ENCODE data around the gene SORBS2.

- TF ChIP-seq CTCF (conservative IDR thresholded peaks at IDR 0.05 in 1 of 2, IDR thresholded peaks at IDR 0.05 in 1 of 2; ENCODE audit: low read depth in 1 of 2, low read length in 2 of 2) (peak; percentile 14 to 47), EZH2 (IDR thresholded peaks at IDR 0.05; ENCODE audit: low read length, missing control alignments) (no peak)
Measured at GRCh38 chr4:185640811-185641675, 171.0 kb downstream of the SORBS2 start.

Measured in fibroblast of lung (primary cell).